Sigmoid colon (tissue), 7 donors: ENCODE measurements around the gene C2orf74. TPM values are rescaled to one million over a fixed set of nuclear protein-coding genes. Genes with fewer than 3 reads are reported as not detected.
"Not testable (repeated sequence)": the region's sequence is repeated elsewhere in the genome, so short reads cannot be mapped to it uniquely, and the experiment has no call there.

Experiments used
- DNase-seq: peaks from one replicate; pipeline ENCODE4 v3.0.0-alpha.2; 2019
- H3K27ac ChIP-seq, 4 donors: fragments of 200-600 bp; sonication (generic); one replicate each; pipeline ENCODE4 v1.5.1; 2016 to 2019; ENCODE audit warnings: mild to moderate bottlenecking in 1 of 4
- H3K27me3 ChIP-seq, 3 donors: fragments of 200-600 bp; sonication (generic); one replicate each; pipeline ENCODE4 v1.5.1; 2019; ENCODE audit warnings: mild to moderate bottlenecking in 1 of 3
- H3K36me3 ChIP-seq, 4 donors: fragments of 200-600 bp; sonication (generic); one replicate each; pipeline ENCODE4 v1.5.1; 2016 to 2019
- H3K4me1 ChIP-seq, 4 donors: fragments of 200-600 bp; sonication (generic); one replicate each; pipeline ENCODE4 v1.5.1; 2017 to 2019
- H3K4me3 ChIP-seq, 4 donors: fragments of 200-600 bp; sonication (generic); one replicate each; pipeline ENCODE4 v1.5.1; 2017 to 2019; ENCODE audit warnings: mild to moderate bottlenecking in 2 of 4, moderate library complexity in 1 of 4
- H3K9me3 ChIP-seq, 4 donors: fragments of 200-600 bp in 3 of 4; sonication (generic) in 3 of 4; one replicate each; pipeline versions ENCODE4 v1.5.1 to v1.6.1; 2013 to 2019
- EP300 ChIP-seq, 4 donors: sonication (generic); formaldehyde crosslinking; IDR thresholded peaks; one replicate each; pipeline ENCODE4 v1.6.1; 2017; ENCODE audit warnings: antibody characterized with exemption in 4 of 4
- POLR2A ChIP-seq, 2 donors: fragments of 450-650 bp; IDR thresholded peaks; one replicate each; pipeline ENCODE4 v1.6.1; 2016; ENCODE audit warnings: antibody characterized with exemption in 2 of 2, mild to moderate bottlenecking in 2 of 2, moderate library complexity in 2 of 2
- POLR2AphosphoS5 ChIP-seq, 4 donors: sonication (generic); formaldehyde crosslinking; IDR thresholded peaks; one replicate each; pipeline ENCODE4 v1.6.1; 2017; ENCODE audit warnings: antibody characterized with exemption in 4 of 4
- WGBS, 2 donors: extraction: QIAGEN DNeasy Blood & Tissue Kit; methylation state at CpG; one replicate each; pipeline ENCODE4 v1.1.7; 2013; 5-methylcytosine and 5-hydroxymethylcytosine counted together
- intact Hi-C: fragments of 100-400 bp; cut with DNase I; formaldehyde crosslinking; loops from one replicate; pipeline ENCODE4 v1.15.1; 2023
- polyA plus RNA-seq, 3 donors: library from polyadenylated mRNA; stranded (reverse); fragments of 200-250 nt; gene quantifications; one replicate each; pipeline ENCODE4 v1.2.3, GENCODE V29; 2013
- total RNA-seq, 4 donors: library from RNA; depleted of rRNA; stranded (reverse); fragments of >200 nt; gene quantifications; one replicate each; pipeline ENCODE4 v1.1.0, GENCODE V29; 2016
- TF ChIP-seq, protein P1 (sequence below), 4 experiments: fragments of 450-650 bp in 3 of 4; fragments of 200-600 bp in 1 of 4; IDR thresholded peaks; one replicate each; pipeline ENCODE4 v1.5.1; 2016 to 2019; ENCODE audit warnings: antibody characterized with exemption in 4 of 4, mild to moderate bottlenecking in 3 of 4, moderate library complexity in 2 of 4
- donor health status: healthy with polysubstance abuse.
- donor health status: Bipolar disorder and iron deficiency.
- donor health status: healthy.

Gene C2orf74
- total and polyA plus RNA-seq, 7 donors, result 4.4 to 59.2 (median 18.6) TPM

- Histone ChIP-seq H3K27ac (peak overlapping the region in 1 of 4 donors; percentile 81), H3K27me3 (no peaks in the 10 kb centered on the region), H3K9me3 (no peaks in the 10 kb centered on the region), H3K4me3 (peak overlapping the region in 1 of 4 donors; percentile 59), H3K36me3 (peaks cover 0 to 24% (median 3%) of the 10 kb centered on the region in 4 donors), H3K4me1 (peaks cover 0 to 14% (median 7%) of the 10 kb centered on the region in 4 donors)
- TF ChIP-seq POLR2A (IDR thresholded peaks at IDR 0.05) (no peak), POLR2AphosphoS5 (IDR thresholded peaks at IDR 0.05) (no peak), EP300 (IDR thresholded peaks at IDR 0.05) (no peak)
- TF ChIP-seq, protein P1, sequence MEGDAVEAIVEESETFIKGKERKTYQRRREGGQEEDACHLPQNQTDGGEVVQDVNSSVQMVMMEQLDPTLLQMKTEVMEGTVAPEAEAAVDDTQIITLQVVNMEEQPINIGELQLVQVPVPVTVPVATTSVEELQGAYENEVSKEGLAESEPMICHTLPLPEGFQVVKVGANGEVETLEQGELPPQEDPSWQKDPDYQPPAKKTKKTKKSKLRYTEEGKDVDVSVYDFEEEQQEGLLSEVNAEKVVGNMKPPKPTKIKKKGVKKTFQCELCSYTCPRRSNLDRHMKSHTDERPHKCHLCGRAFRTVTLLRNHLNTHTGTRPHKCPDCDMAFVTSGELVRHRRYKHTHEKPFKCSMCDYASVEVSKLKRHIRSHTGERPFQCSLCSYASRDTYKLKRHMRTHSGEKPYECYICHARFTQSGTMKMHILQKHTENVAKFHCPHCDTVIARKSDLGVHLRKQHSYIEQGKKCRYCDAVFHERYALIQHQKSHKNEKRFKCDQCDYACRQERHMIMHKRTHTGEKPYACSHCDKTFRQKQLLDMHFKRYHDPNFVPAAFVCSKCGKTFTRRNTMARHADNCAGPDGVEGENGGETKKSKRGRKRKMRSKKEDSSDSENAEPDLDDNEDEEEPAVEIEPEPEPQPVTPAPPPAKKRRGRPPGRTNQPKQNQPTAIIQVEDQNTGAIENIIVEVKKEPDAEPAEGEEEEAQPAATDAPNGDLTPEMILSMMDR (IDR thresholded peaks at IDR 0.05), result no peak
- WGBS, 2 donors, result 97% methylated on average over 2 of the region's 2 CpGs
- intact Hi-C loops, result loop anchor here (10.0 kb wide), 2 partner anchors 81 to 619 kb away; partner anchors contain the start of gene SANBR
- DNase-seq, result no peak
Measured at GRCh38 chr2:61145990-61146389, 16.0 kb upstream of the C2orf74 start.

DNA sequence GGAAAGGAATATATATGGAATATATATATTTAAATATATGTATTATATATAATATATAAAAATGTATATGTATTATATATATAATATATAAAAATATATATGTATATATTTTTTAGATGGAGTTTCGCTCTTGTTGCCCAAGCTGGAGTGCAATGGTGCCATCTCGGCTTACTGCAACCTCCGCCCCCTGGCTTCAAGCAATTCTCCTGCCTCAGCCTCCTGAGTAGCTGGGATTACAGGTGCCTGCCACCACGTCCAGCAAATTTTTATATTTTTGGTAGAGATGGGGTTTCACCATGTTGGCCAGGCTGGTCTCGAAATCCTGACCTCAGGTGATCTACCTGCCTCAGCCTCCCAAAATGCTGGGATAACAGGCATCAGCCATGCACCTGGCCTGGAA, 13.9 kb upstream of the C2orf74 start:
- DNase-seq, H3K27ac ChIP-seq, H3K27me3 ChIP-seq, H3K4me3 ChIP-seq, H3K9me3 ChIP-seq: not testable (repeated sequence)
- H3K4me1 ChIP-seq, result peaks cover 0 to 14% (median 7%) of the 10 kb centered on the region in 4 donors
- intact Hi-C loops, result loop anchor here (10.0 kb wide), 2 partner anchors 83 to 617 kb away; partner anchors contain the start of gene SANBR
- peaks cover 0 to 24% (median 4%) of the 10 kb centered on the region in 4 donors for H3K36me3 ChIP-seq
- WGBS, 2 donors, result 98% methylated on average over 5 of the region's 5 CpGs

GRCh38 chr2:61149074-61149473, 12.9 kb upstream of the C2orf74 start:
- Histone ChIP-seq H3K27ac (no peak overlapping the region), H3K36me3 (peaks cover 0 to 24% (median 4%) of the 10 kb centered on the region in 4 donors), H3K4me1 (peaks cover 0 to 12% (median 7%) of the 10 kb centered on the region in 4 donors), H3K9me3 (no peaks in the 10 kb centered on the region), H3K27me3 (no peaks in the 10 kb centered on the region), H3K4me3 (no peak overlapping the region)
- intact Hi-C loops, result loop anchor here (10.0 kb wide), 2 partner anchors 84 to 616 kb away; partner anchors contain the start of gene SANBR
- no peak for DNase-seq
- TF ChIP-seq POLR2AphosphoS5 (IDR thresholded peaks at IDR 0.05), result no peak
- TF ChIP-seq POLR2A (IDR thresholded peaks at IDR 0.05), result no peak
- no peak for TF ChIP-seq EP300 (IDR thresholded peaks at IDR 0.05)
- TF ChIP-seq, protein P1 (IDR thresholded peaks at IDR 0.05), result no peak
- 86 to 93% methylated on average over 6 of the region's 6 CpGs for WGBS, 2 donors

- WGBS, 2 donors, result 93 to 97% methylated on average over 1 of the region's 1 CpG
- Histone ChIP-seq H3K9me3 (no peaks in the 10 kb centered on the region), H3K4me1 (no peaks in the 10 kb centered on the region), H3K27ac (no peak overlapping the region), H3K36me3 (peaks cover 0 to 24% (median 4%) of the 10 kb centered on the region in 4 donors), H3K27me3 (no peaks in the 10 kb centered on the region), H3K4me3 (no peak overlapping the region)
- DNase-seq, result no peak
- intact Hi-C loops, result no loop called here
- TF ChIP-seq EP300 (IDR thresholded peaks at IDR 0.05) (no peak), POLR2A (IDR thresholded peaks at IDR 0.05) (no peak), POLR2AphosphoS5 (IDR thresholded peaks at IDR 0.05) (no peak)
- TF ChIP-seq, protein P1 (IDR thresholded peaks at IDR 0.05), result no peak
Measured at GRCh38 chr2:61151436-61151835, 10.6 kb upstream of the C2orf74 start.

DNA sequence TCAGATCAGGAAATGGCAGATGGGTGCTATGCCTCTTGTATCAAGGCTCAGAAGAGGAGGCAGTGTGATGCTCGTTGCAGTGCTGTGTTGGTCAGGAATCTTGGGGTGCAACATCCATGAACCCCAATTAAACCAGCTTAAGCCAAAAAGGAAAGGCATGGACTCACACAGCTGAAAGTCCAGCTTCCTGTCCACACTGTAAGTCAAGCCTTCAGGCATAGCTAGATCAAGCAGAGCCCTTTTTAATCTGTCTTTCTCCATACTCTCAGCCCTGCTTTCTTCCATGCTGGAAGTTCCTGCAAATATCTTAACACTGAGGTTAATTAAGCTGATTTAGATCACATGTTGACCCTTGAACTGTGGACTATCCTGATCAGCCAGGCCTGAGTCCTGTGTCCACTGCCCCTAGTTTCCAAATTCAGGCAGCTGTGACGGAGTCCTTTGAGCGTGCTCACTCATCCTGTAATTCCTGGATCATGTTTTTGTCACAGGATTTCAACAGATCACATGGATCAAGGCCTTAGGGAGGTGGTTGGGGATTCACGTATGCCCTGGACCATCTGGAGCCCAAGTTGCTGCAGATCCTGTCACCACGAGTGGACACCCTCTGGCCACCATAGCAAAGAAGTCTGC, 4.5 kb upstream of the C2orf74 start:
- Histone ChIP-seq H3K27me3 (no peaks in the 10 kb centered on the region), H3K36me3 (peaks cover 0 to 9% (median 0%) of the 10 kb centered on the region in 4 donors), H3K27ac (no peak overlapping the region), H3K4me3 (no peak overlapping the region), H3K4me1 (no peaks in the 10 kb centered on the region), H3K9me3 (no peaks in the 10 kb centered on the region)
- DNase-seq, result no peak
- intact Hi-C loops, result no loop called here
- TF ChIP-seq POLR2A (IDR thresholded peaks at IDR 0.05) (no peak), POLR2AphosphoS5 (IDR thresholded peaks at IDR 0.05) (no peak), EP300 (IDR thresholded peaks at IDR 0.05) (no peak)
- TF ChIP-seq, protein P1 (IDR thresholded peaks at IDR 0.05), result no peak
- WGBS, 2 donors, result 95 to 96% methylated on average over 5 of the region's 5 CpGs
